ENCODE data around the gene FOXL3. TPM values are rescaled to one million over a fixed set of nuclear protein-coding genes. Genes with fewer than 3 reads are reported as not detected.

FOXL3 gene
- total and polyA plus RNA-seq, 2 experiments from 2014 or later, result not detected

GRCh38 chr7:250523-250922, 39.4 kb upstream of the FOXL3 start:
- DNase-seq (ENCODE audit: low spot score) (no peak), ATAC-seq (no peak)
- H3K27ac Mint-ChIP-seq, result no peak overlapping the region
- H2AFZ ChIP-seq, result no peak overlapping the region
- H3F3A ChIP-seq (replicated peaks; ENCODE audit: low read depth), result no peaks in the 10 kb centered on the region
- H3K36me3 ChIP-seq (ENCODE audit: insufficient read depth), result no peaks in the 10 kb centered on the region
- H3K4me3 Mint-ChIP-seq, result no peak overlapping the region
- H3K4me2 ChIP-seq, result no peak overlapping the region
- peaks cover 68% of the 10 kb centered on the region for H3K36me3 Mint-ChIP-seq (ENCODE audit: low read depth)
- H3K4me1 ChIP-seq (ENCODE audit: insufficient read depth), result no peaks in the 10 kb centered on the region
- H3K4me3 ChIP-seq, result no peak overlapping the region
- H3K9me3 Mint-ChIP-seq, result peaks cover 24% of the 10 kb centered on the region
- H3K79me2 ChIP-seq (replicated peaks; ENCODE audit: insufficient read depth), result no peaks in the 10 kb centered on the region
- TF ChIP-seq JUNB (IDR thresholded peaks at IDR 0.05; ENCODE audit: unreplicated experiment) (no peak), EZH2phosphoT487 (IDR thresholded peaks at IDR 0.05; ENCODE audit: unreplicated experiment) (no peak), ZNF331 (CRISPR knock-in tag; IDR thresholded peaks at IDR 0.05; ENCODE audit: low read depth) (no peak), CTCF (conservative IDR thresholded peaks at IDR 0.05; ENCODE audit: low read depth in 2 of 2) (no peak), ETS1 (IDR thresholded peaks at IDR 0.05) (no peak), NANOG (IDR thresholded peaks at IDR 0.05; ENCODE audit: borderline replicate concordance) (no peak), STAT1 (IDR thresholded peaks at IDR 0.05; ENCODE audit: unreplicated experiment) (no peak), REST (IDR thresholded peaks at IDR 0.05; ENCODE audit: unreplicated experiment) (no peak), CREB1 (CRISPR knock-in tag; IDR thresholded peaks at IDR 0.05; ENCODE audit: low read depth) (no peak), ZNF462 (CRISPR knock-in tag; IDR thresholded peaks at IDR 0.05) (no peak), EZH2 (IDR thresholded peaks at IDR 0.05; ENCODE audit: low read depth, unreplicated experiment) (no peak), ZNF114 (CRISPR knock-in tag; IDR thresholded peaks at IDR 0.05) (no peak), POLR2AphosphoS5 (IDR thresholded peaks at IDR 0.05; ENCODE audit: low read depth) (no peak)
- no peak overlapping the region for H3K27ac ChIP-seq (ENCODE audit: low read depth)
- no peaks in the 10 kb centered on the region for H4K20me1 ChIP-seq (replicated peaks; ENCODE audit: insufficient read depth)
- peaks cover 8% of the 10 kb centered on the region for H3K27me3 Mint-ChIP-seq (ENCODE audit: insufficient read depth, low read depth, poor library complexity)
- no peaks in the 10 kb centered on the region for H3K9me2 ChIP-seq (ENCODE audit: insufficient read depth)
- no peaks in the 10 kb centered on the region for H3K4me1 Mint-ChIP-seq
- H3K27me3 ChIP-seq (ENCODE audit: insufficient read depth), result no peaks in the 10 kb centered on the region

Measured in GM23338 (cell line).